HEK293 (cell line): ENCODE results near the gene HCN4.

ENCODE experiments used
- GFI1B ChIP-seq: fragments of 450-650 bp; formaldehyde crosslinking; IDR thresholded peaks from 2 replicates; pipeline ENCODE4 v1.5.1; 2016; ENCODE audit warnings: missing biosample characterization, missing genetic modification characterization
- HOXD13 ChIP-seq: sonication (generic); formaldehyde crosslinking; IDR thresholded peaks from 2 replicates; pipeline ENCODE4 v1.8.0; 2022; ENCODE audit warnings: missing genetic modification reagents, borderline replicate concordance
- KLF1 ChIP-seq: fragments of 450-650 bp; formaldehyde crosslinking; IDR thresholded peaks from 2 replicates; pipeline ENCODE4 v1.5.1; 2016; ENCODE audit warnings: missing biosample characterization, missing genetic modification characterization
- OVOL3 ChIP-seq: fragments of 450-650 bp; formaldehyde crosslinking; IDR thresholded peaks from 2 replicates; pipeline ENCODE4 v1.5.1; 2016; ENCODE audit warnings: missing biosample characterization, missing genetic modification characterization
- PBX3 ChIP-seq: sonication (generic); formaldehyde crosslinking; IDR thresholded peaks from 2 replicates; pipeline ENCODE4 v1.8.1; 2022; ENCODE audit warnings: mild to moderate bottlenecking, moderate library complexity, missing genetic modification reagents
- PRDM2 ChIP-seq: fragments of 450-650 bp; formaldehyde crosslinking; IDR thresholded peaks from 2 replicates; pipeline ENCODE4 v1.5.1; 2016; ENCODE audit warnings: missing biosample characterization, missing genetic modification characterization, borderline replicate concordance
- ZNF112 ChIP-seq: fragments of 450-650 bp; formaldehyde crosslinking; IDR thresholded peaks from 2 replicates; pipeline ENCODE4 v1.5.0; 2017; ENCODE audit warnings: missing biosample characterization, missing genetic modification characterization
- ZNF184 ChIP-seq: fragments of 450-650 bp; IDR thresholded peaks from 2 replicates; pipeline ENCODE4 v1.5.1; 2018; ENCODE audit warnings: missing biosample characterization, mild to moderate bottlenecking, missing genetic modification characterization
- ZNF221 ChIP-seq: fragments of 450-650 bp; formaldehyde crosslinking; IDR thresholded peaks from 2 replicates; pipeline ENCODE4 v1.5.1; 2017; ENCODE audit warnings: missing biosample characterization, missing genetic modification characterization, borderline replicate concordance
- ZNF280D ChIP-seq: fragments of 450-650 bp; formaldehyde crosslinking; IDR thresholded peaks from 2 replicates; pipeline ENCODE4 v1.5.1; 2016; ENCODE audit warnings: missing biosample characterization, missing genetic modification characterization
- ZNF350 ChIP-seq: fragments of 450-650 bp; formaldehyde crosslinking; IDR thresholded peaks from 2 replicates; pipeline ENCODE4 v1.5.0; 2017; ENCODE audit warnings: missing biosample characterization, mild to moderate bottlenecking, missing genetic modification characterization
- ZNF37A ChIP-seq: fragments of 450-650 bp; IDR thresholded peaks from 2 replicates; pipeline ENCODE4 v1.5.1; 2018; ENCODE audit warnings: missing biosample characterization, missing genetic modification characterization
- ZNF449 ChIP-seq: fragments of 450-650 bp; formaldehyde crosslinking; IDR thresholded peaks from 2 replicates; pipeline ENCODE4 v1.5.1; 2017; ENCODE audit warnings: missing biosample characterization, mild to moderate bottlenecking, missing genetic modification characterization, moderate library complexity
- ZNF600 ChIP-seq: fragments of 450-650 bp; formaldehyde crosslinking; IDR thresholded peaks from 2 replicates; pipeline ENCODE4 v1.5.1; 2016; ENCODE audit warnings: missing biosample characterization, missing genetic modification characterization
- ZNF626 ChIP-seq: fragments of 450-650 bp; sonication (Bioruptor Pico); formaldehyde crosslinking; IDR thresholded peaks from 2 replicates; pipeline ENCODE4 v1.5.1; 2018; ENCODE audit warnings: missing biosample characterization, missing genetic modification characterization, inconsistent platforms
- ZNF777 ChIP-seq: fragments of 450-650 bp; formaldehyde crosslinking; IDR thresholded peaks from 2 replicates; pipeline ENCODE4 v1.5.1; 2017; ENCODE audit warnings: missing biosample characterization, missing genetic modification characterization, borderline replicate concordance
- ZSCAN23 ChIP-seq: fragments of 450-650 bp; formaldehyde crosslinking; IDR thresholded peaks from 2 replicates; pipeline ENCODE4 v1.5.1; 2016; ENCODE audit warnings: missing biosample characterization, missing genetic modification characterization

HCN4 gene

GRCh38 chr15:73346735-73347312 lies 21.9 kb downstream of the HCN4 start (continued):
- no peak for TF ChIP-seq ZNF280D (tag by site-specific recombination)
- no peak for TF ChIP-seq PRDM2 (tag by site-specific recombination)
- 0 out of 2 replicates have a peak, but pooled peaks have one; percentile 23 for TF ChIP-seq ZNF184 (tag by site-specific recombination)
- TF ChIP-seq ZNF37A (tag by site-specific recombination): no peak
- TF ChIP-seq ZNF112 (tag by site-specific recombination): no peak
- TF ChIP-seq ZNF626 (tag by site-specific recombination): no peak
- no peak for TF ChIP-seq ZNF221 (tag by site-specific recombination)
- TF ChIP-seq KLF1: no peak
- peak; percentile 64; the same call in 1 of the 2 replicates for TF ChIP-seq HOXD13
- TF ChIP-seq GFI1B (tag by site-specific recombination): no peak
- TF ChIP-seq ZNF600: no peak
- TF ChIP-seq ZNF350 (tag by site-specific recombination): no peak
- no peak for TF ChIP-seq ZNF777 (tag by site-specific recombination)
- TF ChIP-seq ZNF449 (tag by site-specific recombination): no peak
- peak; percentile 87; the same call in 1 of the 2 replicates for TF ChIP-seq PBX3 (CRISPR knock-in tag)
- no peak for TF ChIP-seq OVOL3 (tag by site-specific recombination)
- no peak for TF ChIP-seq ZSCAN23 (tag by site-specific recombination)
